Non-pigmented ciliary epithelial cell (primary cell): ENCODE results near the gene LRSAM1.

Experiments
- DNase-seq: peaks from one replicate; pipeline ENCODE4 v3.0.0-alpha.2; 2010; ENCODE audit warnings: low read depth

Gene LRSAM1

GRCh38 chr9:127517620-127518019 is 66.3 kb downstream of the LRSAM1 start:
- DNase-seq = no peak

- no peak for DNase-seq
Observed at GRCh38 chr9:127518091-127518856, 67.0 kb downstream of the LRSAM1 start.

GRCh38 chr9:127519301-127520166 is 68.2 kb downstream of the LRSAM1 start:
- DNase-seq = peak; percentile 91

- peak; percentile 49 for DNase-seq
Observed at GRCh38 chr9:127520941-127521918, 69.9 kb downstream of the LRSAM1 start.

DNA sequence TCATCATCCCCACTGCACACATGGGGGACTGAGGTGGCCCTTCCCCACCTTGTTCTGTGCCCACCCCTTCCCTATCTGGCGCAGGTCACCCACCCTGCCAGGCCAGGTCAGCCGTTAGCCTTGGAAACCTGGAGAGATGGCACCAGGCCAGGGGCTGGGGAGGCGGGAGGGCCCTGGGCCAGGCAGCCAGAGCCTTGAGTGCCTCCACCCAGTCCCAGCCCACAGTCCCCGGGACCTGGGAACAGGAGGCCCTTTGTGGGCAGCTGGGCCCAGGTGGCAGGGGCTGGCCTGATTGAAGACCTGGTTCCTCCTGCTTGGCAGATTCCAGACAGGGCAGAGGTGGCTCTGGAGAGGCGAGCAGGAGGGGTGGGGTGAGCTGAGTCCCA is 70.6 kb downstream of the LRSAM1 start:
- no peak for DNase-seq

- no peak for DNase-seq
Observed at GRCh38 chr9:127522727-127523126, 71.4 kb downstream of the LRSAM1 start.

GRCh38 chr9:127523312-127523851 is 72.1 kb downstream of the LRSAM1 start:
- DNase-seq = no peak

DNA sequence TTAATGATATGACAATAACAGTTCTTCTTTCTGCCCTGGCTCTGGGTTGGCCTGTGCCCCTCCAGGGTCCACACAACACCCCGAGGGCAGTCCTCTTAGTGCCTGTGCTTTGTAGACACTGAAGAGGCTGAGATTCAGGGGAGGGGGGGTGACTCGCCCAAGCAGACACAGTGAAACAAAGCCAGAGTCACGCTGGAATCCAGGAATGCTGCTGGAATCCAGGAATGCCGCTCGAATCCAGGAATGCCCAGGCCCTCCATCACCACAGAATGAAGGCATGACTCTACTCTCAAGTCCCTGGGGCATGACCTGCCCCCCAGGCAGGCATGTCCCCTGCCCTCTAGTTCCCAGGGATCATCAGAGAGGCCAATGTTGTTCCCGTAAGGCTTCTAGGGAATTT is 73.1 kb downstream of the LRSAM1 start:
- no peak for DNase-seq

DNA sequence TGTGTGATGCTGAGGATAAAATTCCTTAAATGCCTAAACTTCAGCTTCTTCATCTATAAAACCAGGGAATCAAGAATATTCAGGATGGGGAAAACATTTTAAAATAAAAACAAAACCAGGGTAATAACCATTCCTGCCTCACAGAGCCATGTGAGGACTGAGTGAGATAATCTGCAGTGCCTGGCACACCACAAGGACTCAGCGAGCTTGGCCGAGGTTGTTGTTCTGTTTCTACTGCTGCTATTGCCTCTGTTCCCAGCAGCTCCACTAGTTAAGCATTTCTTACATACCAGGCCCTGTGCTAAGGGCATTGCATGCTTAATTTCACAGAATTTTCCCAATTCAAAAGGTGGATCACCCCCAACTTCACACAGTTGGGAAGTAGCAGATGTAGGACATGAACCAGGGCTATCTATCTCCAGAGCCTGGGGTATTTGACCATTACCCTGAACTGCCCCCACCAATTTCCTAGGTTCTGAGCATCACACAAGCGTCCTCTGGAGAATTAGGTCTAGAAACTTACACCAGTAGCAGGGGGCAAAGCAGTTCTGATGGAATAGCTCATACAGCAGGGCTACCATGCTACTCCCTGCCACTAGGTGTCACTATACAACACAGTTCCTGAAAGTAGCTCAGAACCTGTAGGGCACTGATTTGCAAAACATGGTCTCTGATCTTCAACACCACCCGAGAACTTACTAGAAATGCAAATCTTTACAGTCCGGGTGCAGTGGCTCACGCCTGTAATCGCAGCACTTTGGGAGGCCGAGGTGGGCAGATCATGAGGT is 74.3 kb downstream of the LRSAM1 start:
- no peak for DNase-seq

DNA sequence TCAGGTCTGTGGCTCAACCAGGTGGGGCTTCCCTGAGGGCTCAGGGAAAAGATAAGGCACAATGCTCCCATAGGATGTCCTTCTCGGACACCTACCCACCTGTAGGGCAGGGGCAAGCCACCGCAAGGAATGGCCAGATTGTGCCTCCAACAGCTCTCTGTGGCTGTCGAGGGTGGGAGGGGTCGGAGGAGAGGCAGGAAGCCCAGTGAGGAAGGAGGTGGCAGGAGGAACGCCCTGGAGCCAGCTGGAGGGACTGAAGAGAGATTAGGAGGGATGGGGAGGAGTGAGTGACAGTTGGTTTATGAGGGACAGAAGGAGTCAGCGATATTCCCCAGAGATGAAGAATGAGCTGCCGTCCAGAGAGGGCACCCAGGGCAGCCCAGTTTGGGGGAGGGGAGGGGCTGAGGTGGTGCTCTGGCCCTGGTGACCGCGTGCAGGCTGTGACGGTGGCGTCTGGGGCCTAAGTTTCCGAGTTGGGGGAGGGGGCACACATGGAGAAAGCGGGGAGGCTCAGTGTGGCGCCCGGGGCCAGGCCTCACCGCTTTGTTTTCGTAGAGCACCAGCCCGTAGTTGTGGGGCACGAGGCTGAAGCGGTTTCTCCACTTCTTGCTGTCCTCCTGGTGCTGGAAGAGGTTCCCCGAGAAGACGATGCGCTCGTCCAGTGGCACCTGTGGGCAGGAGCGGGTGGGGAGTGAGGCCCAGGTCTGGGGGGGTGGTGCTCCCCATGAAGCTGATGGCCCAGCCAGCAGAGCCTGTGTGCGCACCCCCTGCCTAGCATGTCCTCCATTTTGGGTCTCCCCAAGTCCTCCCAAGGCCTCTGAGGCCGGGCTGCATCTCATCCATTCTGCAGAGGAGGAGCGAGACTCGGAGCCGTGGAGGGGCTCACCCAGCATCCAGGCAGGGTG is 75.6 kb downstream of the LRSAM1 start:
- no peak for DNase-seq

- no peak for DNase-seq
Observed at GRCh38 chr9:127527560-127528268, 76.4 kb downstream of the LRSAM1 start.

DNA sequence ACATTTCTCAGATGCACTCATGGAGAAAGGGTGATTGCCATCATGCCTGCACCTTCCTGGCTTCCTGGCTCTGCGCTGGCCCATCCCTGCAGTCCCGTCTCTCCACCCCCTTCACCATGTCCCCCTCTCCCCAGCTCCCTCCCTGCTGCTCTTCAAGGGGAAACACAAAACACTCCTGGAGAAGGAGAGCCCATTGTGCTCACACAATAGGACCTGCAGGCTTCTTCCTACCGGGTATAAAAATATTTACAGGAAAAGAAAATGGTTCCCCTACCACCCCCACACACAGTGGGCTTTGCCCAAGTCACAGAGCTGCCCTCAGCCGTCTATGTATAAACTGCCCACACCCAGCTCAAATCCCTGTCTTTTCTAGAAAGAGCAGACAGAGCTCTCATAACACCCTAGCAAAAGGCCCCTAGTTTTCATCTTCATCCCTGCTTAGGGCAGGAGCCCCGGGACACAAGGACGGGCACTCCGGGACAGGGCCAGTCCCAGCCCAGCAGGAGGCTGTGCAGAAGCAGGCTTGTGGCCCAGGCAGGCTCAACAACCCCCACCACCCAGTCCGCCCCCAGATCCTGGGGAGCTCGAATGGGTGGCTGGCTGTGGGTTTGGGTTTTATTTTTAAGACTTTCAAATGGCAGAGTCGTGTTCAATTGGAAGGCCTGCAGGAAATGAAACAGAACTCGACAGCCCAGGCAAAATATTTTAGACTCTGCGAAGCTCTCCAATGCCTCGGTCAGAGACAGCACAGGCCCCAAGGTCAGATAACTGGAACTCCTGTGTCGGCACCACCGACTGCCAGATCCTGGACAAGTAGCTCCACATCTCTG is 77.3 kb downstream of the LRSAM1 start:
- DNase-seq = no peak

GRCh38 chr9:127529671-127530070 is 78.4 kb downstream of the LRSAM1 start:
- no peak for DNase-seq

- no peak for DNase-seq
Observed at GRCh38 chr9:127530206-127530941, 79.1 kb downstream of the LRSAM1 start.

DNA sequence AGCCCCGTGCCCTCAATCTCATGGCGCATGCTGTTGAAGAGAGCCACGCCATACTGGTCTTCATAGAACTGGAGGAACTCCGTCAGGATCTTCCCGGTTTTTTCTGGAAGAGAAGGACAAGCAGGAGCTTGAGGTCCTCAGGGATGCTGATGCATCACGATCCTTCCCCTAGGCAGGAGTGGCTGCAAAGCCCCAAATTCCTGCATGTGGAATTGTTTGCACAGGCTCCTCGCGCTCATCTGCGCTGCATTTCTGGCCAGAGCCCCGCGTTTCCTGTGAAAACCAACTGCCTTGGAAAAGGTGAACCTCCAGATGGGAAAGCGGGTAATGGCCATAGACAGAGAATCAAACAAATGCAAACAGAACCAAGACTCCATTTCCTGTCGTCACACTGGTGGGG is 80.4 kb downstream of the LRSAM1 start:
- no peak for DNase-seq

GRCh38 chr9:127534250-127534906 is 83.1 kb downstream of the LRSAM1 start:
- DNase-seq = no peak

- no peak for DNase-seq
Observed at GRCh38 chr9:127534931-127535330, 83.6 kb downstream of the LRSAM1 start.
